ENCODE data around the gene GDAP2.

DNA sequence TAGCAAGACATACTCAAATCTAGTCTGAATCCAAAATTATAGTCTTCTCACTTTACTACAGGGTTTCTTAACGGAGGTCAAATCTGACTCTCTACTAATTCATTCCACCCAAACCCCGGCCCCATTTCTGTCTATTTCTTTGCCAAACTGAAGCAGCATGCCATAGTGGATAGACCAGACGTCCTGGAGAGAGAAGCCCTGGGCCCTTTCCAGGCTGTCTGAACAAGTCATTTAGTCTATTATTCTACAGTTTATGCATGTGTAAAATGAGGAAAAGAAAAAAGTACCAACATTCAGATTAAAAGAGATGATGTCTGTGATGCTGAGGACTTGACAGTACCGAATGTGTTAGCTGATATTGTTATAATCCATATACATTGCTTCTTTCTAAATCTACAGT is 95.0 kb downstream of the GDAP2 start:
- TF ChIP-seq POLR2A (IDR thresholded peaks at IDR 0.05), result no peak
- TF ChIP-seq, protein P1, sequence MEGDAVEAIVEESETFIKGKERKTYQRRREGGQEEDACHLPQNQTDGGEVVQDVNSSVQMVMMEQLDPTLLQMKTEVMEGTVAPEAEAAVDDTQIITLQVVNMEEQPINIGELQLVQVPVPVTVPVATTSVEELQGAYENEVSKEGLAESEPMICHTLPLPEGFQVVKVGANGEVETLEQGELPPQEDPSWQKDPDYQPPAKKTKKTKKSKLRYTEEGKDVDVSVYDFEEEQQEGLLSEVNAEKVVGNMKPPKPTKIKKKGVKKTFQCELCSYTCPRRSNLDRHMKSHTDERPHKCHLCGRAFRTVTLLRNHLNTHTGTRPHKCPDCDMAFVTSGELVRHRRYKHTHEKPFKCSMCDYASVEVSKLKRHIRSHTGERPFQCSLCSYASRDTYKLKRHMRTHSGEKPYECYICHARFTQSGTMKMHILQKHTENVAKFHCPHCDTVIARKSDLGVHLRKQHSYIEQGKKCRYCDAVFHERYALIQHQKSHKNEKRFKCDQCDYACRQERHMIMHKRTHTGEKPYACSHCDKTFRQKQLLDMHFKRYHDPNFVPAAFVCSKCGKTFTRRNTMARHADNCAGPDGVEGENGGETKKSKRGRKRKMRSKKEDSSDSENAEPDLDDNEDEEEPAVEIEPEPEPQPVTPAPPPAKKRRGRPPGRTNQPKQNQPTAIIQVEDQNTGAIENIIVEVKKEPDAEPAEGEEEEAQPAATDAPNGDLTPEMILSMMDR (IDR thresholded peaks at IDR 0.05), result no peak

Measured in lower leg skin (tissue), 3 donors.